Activated CD4-positive, alpha-beta T cell treated with anti-CD3 and anti-CD28 coated beads, Interleukin-2, Interleukin-6, amounts not matched to agents 100 ng/mL and 50 ng/mL, durations not matched to agents 16 hours and 8 hours (primary cell): ENCODE results near the gene UBL5.
"Not testable (repeated sequence)": the region's sequence is repeated elsewhere in the genome, so short reads cannot be mapped to it uniquely, and the experiment has no call there.

ENCODE experiments used
- DNase-seq: peaks from one replicate; pipeline ENCODE4 v3.0.0-alpha.2; 2020

Gene UBL5

GRCh38 chr19:9818175-9818733 lies 9.5 kb upstream of the UBL5 start:
- DNase-seq = no peak

GRCh38 chr19:9818734-9819595 lies 8.8 kb upstream of the UBL5 start, which contains the start of gene FBXL12:
Gene FBXL12, minus strand, starts transcription at chr19:9819079. Its CDS starts 266 bp downstream, at chr19:9818813.
- peak; percentile 100 for DNase-seq

GRCh38 chr19:9819596-9819909 lies 8.2 kb upstream of the UBL5 start:
- no peak for DNase-seq

GRCh38 chr19:9820034-9820433 lies 7.7 kb upstream of the UBL5 start:
- not testable (repeated sequence) for DNase-seq

- DNase-seq = no peak
Observed at GRCh38 chr19:9823816-9824215, 3.9 kb upstream of the UBL5 start.

GRCh38 chr19:9828551-9829063 lies 889 bp downstream of the UBL5 start:
- no peak for DNase-seq

- no peak for DNase-seq
Observed at GRCh38 chr19:9834307-9834725, 6.6 kb downstream of the UBL5 start.

- DNase-seq = peak; percentile 99
Observed at GRCh38 chr19:9834726-9835506, 7.2 kb downstream of the UBL5 start, which contains the start of gene PIN1. Gene PIN1, plus strand, starts transcription at chr19:9835318. Its CDS starts 27 bp downstream, at chr19:9835345.

- DNase-seq = no peak
Observed at GRCh38 chr19:9835507-9835949, 7.8 kb downstream of the UBL5 start.

- no peak for DNase-seq
Observed at GRCh38 chr19:9836021-9836420, 8.3 kb downstream of the UBL5 start.

GRCh38 chr19:9838324-9838723 lies 10.6 kb downstream of the UBL5 start:
- DNase-seq = no peak

GRCh38 chr19:9839415-9839814 lies 11.7 kb downstream of the UBL5 start:
- DNase-seq = no peak

GRCh38 chr19:9842834-9843625 lies 15.3 kb downstream of the UBL5 start:
- DNase-seq = no peak

GRCh38 chr19:9843626-9844273 lies 16.0 kb downstream of the UBL5 start:
- DNase-seq = not testable (repeated sequence)

- peak; percentile 43 for DNase-seq
Observed at GRCh38 chr19:9847087-9847671, 19.5 kb downstream of the UBL5 start.

GRCh38 chr19:9848060-9848459 lies 20.3 kb downstream of the UBL5 start:
- peak; percentile 13 for DNase-seq

GRCh38 chr19:9848762-9849161 lies 21.0 kb downstream of the UBL5 start:
- DNase-seq = no peak

- no peak for DNase-seq
Observed at GRCh38 chr19:9849791-9850190, 22.1 kb downstream of the UBL5 start.

GRCh38 chr19:9850235-9850959 lies 22.7 kb downstream of the UBL5 start:
- DNase-seq = no peak

GRCh38 chr19:9854282-9854846 lies 26.6 kb downstream of the UBL5 start:
- no peak for DNase-seq
